Heart left ventricle (tissue), 13 donors: ENCODE results near the gene FNIP1.

ENCODE experiments used
- CTCF ChIP-seq, 12 donors: fragments of 200-600 bp; sonication (generic) in 4 of 12; IDR thresholded peaks; one replicate each; pipeline versions ENCODE4 v1.5.0 to v1.8.0; 2018 to 2022; ENCODE audit warnings: antibody characterized with exemption in 12 of 12, mild to moderate bottlenecking in 5 of 12
- POLR2A ChIP-seq, 2 donors: fragments of 450-650 bp; IDR thresholded peaks; one replicate each; pipeline ENCODE4 v1.6.1; 2017; ENCODE audit warnings: antibody characterized with exemption in 2 of 2, mild to moderate bottlenecking in 2 of 2, moderate library complexity in 2 of 2
- donor health status: ischemic (EF 13 %, LVEDD 7.1; RV severe dilation, severe dysfunction).
- donor health status: DM: no; HTN: yes; CAD: no.
- donor health status: DM: no; HTN: no; CAD: no.
- donor health status: ischemic (EF 25% LVEDD 6.9; RV normal size, moderate dysfunction).
- donor health status: ischemic (EF 25% LVEDD 5.7; RV mildly dilated, moderate dysfunction).
- donor health status: ischemic (EF 35%, LVEDD 5.7; RV mildly dilated, moderate dysfunction).
- donor health status: nonischemic (EF 11% LVEDD 7.7; RV severe dilation, severe dysfunction).
- donor health status: DM: yes; HTN: yes; CAD: no.
- donor health status: PGD.
- donor health status: ischemic (EF 29% LVEDD 5.4; RV normal size, mild dysfunction).
- donor health status: nonischemic (EF 23%, LVEDD 6.1; RV moderate dilation, normal function).

GRCh38 chr5:131608597-131608996, 188.2 kb downstream of the FNIP1 start:
- no peak for TF ChIP-seq CTCF (IDR thresholded peaks at IDR 0.05)
- no peak for TF ChIP-seq POLR2A (IDR thresholded peaks at IDR 0.05)
